SK-N-SH treated with all-trans-retinoic acid at 6 μM for 48 hours (cell line): Measurements from ENCODE around the gene MYBPC1.
"Not testable (repeated sequence)": the region's sequence is repeated elsewhere in the genome, so short reads cannot be mapped to it uniquely, and the experiment has no call there.

Experiments
- ATAC-seq: fragments of 200-7000 bp; cut with Tn5 transposase; 3 replicates; pipeline ENCODE4 v1.9.1; 2020; ENCODE audit warnings: mild to moderate bottlenecking, moderate library complexity
- ARNTL ChIP-seq: fragments of 450-650 bp; formaldehyde crosslinking; IDR thresholded peaks from 2 replicates; pipeline ENCODE4 v1.5.0; 2020; ENCODE audit warnings: low read depth, mild to moderate bottlenecking, moderate library complexity, borderline replicate concordance
- BACH2 ChIP-seq: fragments of 250-450 bp; sonication (Bioruptor Pico); IDR thresholded peaks from 2 replicates; pipeline ENCODE4 v1.9.0; 2021; ENCODE audit warnings: mild to moderate bottlenecking, borderline replicate concordance
- CREB5 ChIP-seq: fragments of 250-450 bp; sonication (Bioruptor Pico); IDR thresholded peaks from 2 replicates; pipeline ENCODE4 v1.5.1; 2020; ENCODE audit warnings: low read depth, mild to moderate bottlenecking, moderate library complexity
- CSDC2 ChIP-seq: fragments of 250-450 bp; sonication (Bioruptor Pico); IDR thresholded peaks from 2 replicates; pipeline ENCODE4 v1.5.0; 2020; ENCODE audit warnings: mild to moderate bottlenecking, moderate library complexity
- ESRRG ChIP-seq: fragments of 250-450 bp; sonication (Bioruptor Pico); IDR thresholded peaks from 2 replicates; pipeline ENCODE4 v1.6.1; 2021; ENCODE audit warnings: mild to moderate bottlenecking
- GLIS3 ChIP-seq: fragments of 250-450 bp; sonication (Bioruptor Pico); IDR thresholded peaks from 2 replicates; pipeline ENCODE4 v1.5.0; 2020; ENCODE audit warnings: mild to moderate bottlenecking, moderate library complexity
- ISL1 ChIP-seq: fragments of 250-450 bp; sonication (Bioruptor Pico); IDR thresholded peaks from 2 replicates; pipeline ENCODE4 v2.1.2; 2022; ENCODE audit warnings: mild to moderate bottlenecking, moderate library complexity
- PATZ1 ChIP-seq: fragments of 250-450 bp; sonication (Bioruptor Pico); IDR thresholded peaks from 2 replicates; pipeline ENCODE4 v1.8.0; 2020; ENCODE audit warnings: mild to moderate bottlenecking, moderate library complexity, borderline replicate concordance
- POU6F1 ChIP-seq: fragments of 250-450 bp; sonication (Bioruptor Pico); IDR thresholded peaks from 2 replicates; pipeline ENCODE4 v1.8.0; 2021; ENCODE audit warnings: low read depth, mild to moderate bottlenecking, moderate library complexity, borderline replicate concordance
- RARB ChIP-seq: fragments of 250-450 bp; sonication (Bioruptor Pico); IDR thresholded peaks from 2 replicates; pipeline ENCODE4 v1.8.0; 2021; ENCODE audit warnings: mild to moderate bottlenecking, moderate library complexity
- SNAI2 ChIP-seq: fragments of 250-450 bp; sonication (Bioruptor Pico); IDR thresholded peaks from 2 replicates; pipeline ENCODE4 v1.5.0; 2020; ENCODE audit warnings: mild to moderate bottlenecking, moderate library complexity
- TCF4 ChIP-seq: fragments of 250-450 bp; sonication (Bioruptor Pico); IDR thresholded peaks from 2 replicates; pipeline ENCODE4 v1.8.0; 2021; ENCODE audit warnings: mild to moderate bottlenecking, moderate library complexity, borderline replicate concordance
- TOX ChIP-seq: fragments of 250-450 bp; sonication (Bioruptor Pico); IDR thresholded peaks from 2 replicates; pipeline ENCODE4 v1.8.0; 2021; ENCODE audit warnings: mild to moderate bottlenecking, moderate library complexity, borderline replicate concordance
- ZC3H10 ChIP-seq: fragments of 250-450 bp; sonication (Bioruptor Pico); IDR thresholded peaks from 2 replicates; pipeline ENCODE4 v1.5.1; 2021; ENCODE audit warnings: mild to moderate bottlenecking, moderate library complexity
- ZFP3 ChIP-seq: fragments of 250-450 bp; sonication (Bioruptor Pico); IDR thresholded peaks from 2 replicates; pipeline ENCODE4 v1.5.0; 2020; ENCODE audit warnings: mild to moderate bottlenecking, moderate library complexity
- ZFP30 ChIP-seq: fragments of 450-650 bp; formaldehyde crosslinking; IDR thresholded peaks from 2 replicates; pipeline ENCODE4 v1.5.0; 2022; ENCODE audit warnings: mild to moderate bottlenecking, moderate library complexity
- ZNF565 ChIP-seq: fragments of 450-650 bp; formaldehyde crosslinking; conservative IDR thresholded peaks from 2 replicates; pipeline ENCODE4 v1.5.0; 2020; ENCODE audit warnings: low read depth, mild to moderate bottlenecking, moderate library complexity
- ZNF70 ChIP-seq: fragments of 450-650 bp; formaldehyde crosslinking; IDR thresholded peaks from 2 replicates; pipeline ENCODE4 v1.5.0; 2020; ENCODE audit warnings: mild to moderate bottlenecking, moderate library complexity
- ZNF8 ChIP-seq: fragments of 450-650 bp; formaldehyde crosslinking; IDR thresholded peaks from 2 replicates; pipeline ENCODE4 v1.5.0; 2020; ENCODE audit warnings: mild to moderate bottlenecking, moderate library complexity
- TF ChIP-seq, protein P1 (sequence below): fragments of 250-450 bp; sonication (Bioruptor Pico); IDR thresholded peaks from 2 replicates; pipeline ENCODE4 v1.5.0; 2020; ENCODE audit warnings: mild to moderate bottlenecking, moderate library complexity

Gene MYBPC1

GRCh38 chr12:101722392-101722791 is 127.6 kb downstream of the MYBPC1 start:
- TF ChIP-seq ZNF70 (CRISPR knock-in tag) (no peak), ISL1 (CRISPR knock-in tag) (no peak), ZNF565 (no peak), ESRRG (CRISPR knock-in tag) (no peak), CSDC2 (CRISPR knock-in tag) (no peak), BACH2 (CRISPR knock-in tag) (no peak), CREB5 (CRISPR knock-in tag) (no peak)
- TF ChIP-seq, all 23 proteins: peak for 0

DNA sequence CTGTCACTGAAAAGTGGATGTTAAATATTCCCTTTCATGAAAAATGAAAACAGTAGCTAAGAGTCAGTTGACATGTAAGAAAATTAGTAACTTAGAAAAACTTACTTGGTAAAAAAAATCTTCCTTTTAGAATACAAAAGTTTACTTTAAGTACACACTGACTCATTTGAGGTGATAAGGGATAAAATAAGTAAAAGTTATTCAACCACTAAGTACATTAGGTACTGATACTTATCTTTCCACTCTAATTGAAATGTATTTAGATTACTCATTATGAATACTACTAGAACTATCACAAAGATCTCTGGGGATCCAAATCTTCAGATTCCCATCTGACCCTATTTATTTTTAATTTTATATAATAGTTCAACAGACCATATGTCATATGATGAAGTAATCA is 132.3 kb downstream of the MYBPC1 start:
- ATAC-seq = no peak
- TF ChIP-seq ARNTL (CRISPR knock-in tag) (no peak), ISL1 (CRISPR knock-in tag) (peak; percentile 50), ZC3H10 (no peak), ZFP3 (no peak), GLIS3 (CRISPR knock-in tag) (no peak)

More at GRCh38 chr12:101722392-101722791, 127.6 kb downstream of the MYBPC1 start:
- ATAC-seq = no peak

DNA sequence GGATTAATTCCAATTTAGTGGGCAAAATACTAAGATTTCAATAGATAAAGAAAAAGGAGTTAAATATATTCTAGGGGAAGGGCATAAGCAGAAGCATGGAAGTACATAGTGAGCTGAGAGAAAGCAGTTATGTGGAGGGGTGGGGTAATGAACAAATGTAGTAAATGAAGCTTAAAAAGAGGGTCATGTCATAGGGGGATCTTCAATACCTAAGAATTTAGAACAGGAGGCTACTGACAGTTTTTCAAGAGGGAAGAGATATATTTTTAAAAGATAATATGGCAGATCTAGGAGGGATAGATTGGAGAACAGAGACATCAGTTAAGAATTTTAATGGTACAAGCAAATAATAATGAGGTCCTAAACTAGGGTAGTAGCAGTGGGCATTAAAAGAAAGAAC is 135.1 kb downstream of the MYBPC1 start:
- TF ChIP-seq TOX (CRISPR knock-in tag) (no peak), ZNF565 (no peak), RARB (no peak), ZNF8 (CRISPR knock-in tag) (no peak), BACH2 (CRISPR knock-in tag) (no peak), SNAI2 (no peak), ZFP30 (CRISPR knock-in tag) (no peak), POU6F1 (CRISPR knock-in tag) (no peak), ARNTL (CRISPR knock-in tag) (no peak), GLIS3 (CRISPR knock-in tag) (no peak)
- ATAC-seq = no peak

GRCh38 chr12:101732318-101732717 is 137.5 kb downstream of the MYBPC1 start:
- no peak for ATAC-seq
- TF ChIP-seq ZFP30 (CRISPR knock-in tag) = no peak
- no peak for TF ChIP-seq RARB
- TF ChIP-seq SNAI2 = no peak
- no peak for TF ChIP-seq ZNF565
- TF ChIP-seq ZNF8 (CRISPR knock-in tag) = no peak
- no peak for TF ChIP-seq TCF4 (CRISPR knock-in tag)
- no peak for TF ChIP-seq ISL1 (CRISPR knock-in tag)
- TF ChIP-seq ZC3H10 = no peak
- TF ChIP-seq, protein P1, sequence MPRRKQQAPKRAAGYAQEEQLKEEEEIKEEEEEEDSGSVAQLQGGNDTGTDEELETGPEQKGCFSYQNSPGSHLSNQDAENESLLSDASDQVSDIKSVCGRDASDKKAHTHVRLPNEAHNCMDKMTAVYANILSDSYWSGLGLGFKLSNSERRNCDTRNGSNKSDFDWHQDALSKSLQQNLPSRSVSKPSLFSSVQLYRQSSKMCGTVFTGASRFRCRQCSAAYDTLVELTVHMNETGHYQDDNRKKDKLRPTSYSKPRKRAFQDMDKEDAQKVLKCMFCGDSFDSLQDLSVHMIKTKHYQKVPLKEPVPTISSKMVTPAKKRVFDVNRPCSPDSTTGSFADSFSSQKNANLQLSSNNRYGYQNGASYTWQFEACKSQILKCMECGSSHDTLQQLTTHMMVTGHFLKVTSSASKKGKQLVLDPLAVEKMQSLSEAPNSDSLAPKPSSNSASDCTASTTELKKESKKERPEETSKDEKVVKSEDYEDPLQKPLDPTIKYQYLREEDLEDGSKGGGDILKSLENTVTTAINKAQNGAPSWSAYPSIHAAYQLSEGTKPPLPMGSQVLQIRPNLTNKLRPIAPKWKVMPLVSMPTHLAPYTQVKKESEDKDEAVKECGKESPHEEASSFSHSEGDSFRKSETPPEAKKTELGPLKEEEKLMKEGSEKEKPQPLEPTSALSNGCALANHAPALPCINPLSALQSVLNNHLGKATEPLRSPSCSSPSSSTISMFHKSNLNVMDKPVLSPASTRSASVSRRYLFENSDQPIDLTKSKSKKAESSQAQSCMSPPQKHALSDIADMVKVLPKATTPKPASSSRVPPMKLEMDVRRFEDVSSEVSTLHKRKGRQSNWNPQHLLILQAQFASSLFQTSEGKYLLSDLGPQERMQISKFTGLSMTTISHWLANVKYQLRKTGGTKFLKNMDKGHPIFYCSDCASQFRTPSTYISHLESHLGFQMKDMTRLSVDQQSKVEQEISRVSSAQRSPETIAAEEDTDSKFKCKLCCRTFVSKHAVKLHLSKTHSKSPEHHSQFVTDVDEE (CRISPR knock-in tag) = no peak
- TF ChIP-seq ESRRG (CRISPR knock-in tag) = no peak
- TF ChIP-seq GLIS3 (CRISPR knock-in tag) = no peak
- TF ChIP-seq, all 23 proteins: peak for 0

DNA sequence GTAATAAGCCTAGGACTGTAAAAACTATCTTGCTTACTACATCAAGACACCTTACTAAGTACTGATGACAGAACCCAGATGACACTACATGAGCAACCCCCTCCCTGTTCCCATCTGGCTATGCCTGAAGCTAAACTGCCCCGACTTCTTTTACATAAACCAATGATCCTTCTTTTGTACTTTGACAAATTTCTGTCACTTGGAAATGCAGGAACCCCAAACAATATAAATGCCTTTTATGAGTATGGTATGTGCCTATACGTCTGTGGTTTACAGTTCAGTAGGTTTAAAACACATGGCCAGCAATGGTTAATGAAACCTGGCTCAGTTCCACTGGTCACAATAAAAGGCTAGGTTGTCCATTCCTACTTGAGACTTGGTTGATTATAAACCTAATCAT is 138.4 kb downstream of the MYBPC1 start:
- TF ChIP-seq CSDC2 (CRISPR knock-in tag) (no peak), ZNF565 (no peak), TCF4 (CRISPR knock-in tag) (no peak), BACH2 (CRISPR knock-in tag) (no peak), PATZ1 (CRISPR knock-in tag) (no peak), POU6F1 (CRISPR knock-in tag) (no peak), ISL1 (CRISPR knock-in tag) (no peak)
- TF ChIP-seq, all 23 proteins: peak for 0
- ATAC-seq = no peak

DNA sequence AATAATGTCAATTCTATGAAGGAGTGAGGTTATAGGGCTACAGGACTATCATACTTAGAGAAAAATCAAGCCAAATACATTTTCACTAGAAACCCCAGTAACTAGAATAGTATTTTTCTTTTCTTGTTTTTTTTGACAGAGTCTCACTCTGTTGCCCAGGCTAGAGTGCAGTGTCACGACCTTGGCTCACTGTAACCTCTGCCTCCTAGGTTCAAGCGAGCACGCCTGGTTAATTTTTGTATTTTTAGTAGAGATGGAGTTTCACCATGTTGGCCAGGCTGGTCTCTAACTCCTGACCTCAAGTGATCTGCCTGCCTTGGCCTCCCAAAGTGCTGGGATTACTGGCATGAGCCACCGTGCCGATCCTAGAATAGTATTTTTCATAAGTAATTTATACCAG is 139.7 kb downstream of the MYBPC1 start:
- ATAC-seq = not testable (repeated sequence)
